Upper lobe of left lung (tissue), 4 donors: ENCODE measurements around the gene FNBP1L.

Experiments used
- CTCF ChIP-seq, 6 experiments: fragments of 450-650 bp in 4 of 6; fragments of 200-600 bp in 2 of 6; sonication (generic) in 2 of 6; IDR thresholded peaks; one replicate each; pipeline ENCODE4 v1.5.1; 2016 to 2019; ENCODE audit warnings: antibody characterized with exemption in 6 of 6
- EP300 ChIP-seq, 4 donors: sonication (generic); formaldehyde crosslinking; IDR thresholded peaks; one replicate each; pipeline ENCODE4 v1.5.1; 2017; ENCODE audit warnings: antibody characterized with exemption in 4 of 4, control low read depth in 2 of 4
- POLR2A ChIP-seq, 4 donors: fragments of 450-650 bp; IDR thresholded peaks; one replicate each; pipeline ENCODE4 v1.5.1; 2016 to 2017; ENCODE audit warnings: antibody characterized with exemption in 4 of 4, mild to moderate bottlenecking in 2 of 4
- POLR2AphosphoS5 ChIP-seq, 2 donors: sonication (generic); formaldehyde crosslinking; IDR thresholded peaks; one replicate each; pipeline ENCODE4 v1.5.1; 2017; ENCODE audit warnings: antibody characterized with exemption in 2 of 2

DNA sequence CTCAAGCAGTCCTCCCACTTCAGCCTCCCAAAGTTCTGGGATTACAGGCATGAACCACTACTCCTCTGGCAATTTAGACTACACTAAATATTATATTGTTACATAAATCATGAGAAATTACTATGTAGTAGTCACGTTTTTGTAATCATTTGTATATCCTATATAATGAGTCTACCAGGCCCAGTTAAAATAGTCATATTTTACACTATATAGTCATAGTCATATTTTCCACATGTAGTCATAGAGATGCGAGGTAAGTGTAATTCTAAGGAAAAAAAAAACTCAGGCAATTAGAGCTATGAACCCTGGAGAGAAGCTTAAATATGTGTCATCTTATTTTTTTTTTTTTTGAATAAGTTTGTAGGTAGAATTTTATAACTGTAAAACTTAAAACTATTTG lies 90.0 kb downstream of the FNBP1L start:
- TF ChIP-seq CTCF (IDR thresholded peaks at IDR 0.05) (no peak), POLR2A (IDR thresholded peaks at IDR 0.05) (no peak), POLR2AphosphoS5 (IDR thresholded peaks at IDR 0.05) (no peak), EP300 (IDR thresholded peaks at IDR 0.05) (no peak)
